OCI-LY3 (cell line): ENCODE data around the gene VPS13D.

Experiments
- CTCF ChIP-seq: fragments of 200-600, 300-600 bp; sonication (generic); IDR thresholded peaks from 2 replicates; pipeline ENCODE4 v1.5.1; 2014; ENCODE audit warnings: antibody characterized with exemption, low read length, low read depth
- EZH2phosphoT487 ChIP-seq: fragments of 200-600 bp; shearing (Covaris generic); IDR thresholded peaks from 2 replicates; pipeline ENCODE4 v1.6.1; 2018; ENCODE audit warnings: antibody characterized with exemption, mixed run types, low read depth

- TF ChIP-seq EZH2phosphoT487 (no peak), CTCF (no peak)
These were observed 208.6 kb downstream of the VPS13D start for GRCh38 chr1:12438349-12438924.
